ENCODE results near the gene CPM.
A peak's percentile ranks its signal among the peaks of the same experiment; 100 is the strongest.

CPM gene

GRCh38 chr12:68954811-68955210 lies 21.8 kb upstream of the CPM start:
- DNase-seq = no peak

GRCh38 chr12:68953536-68953935 lies 20.6 kb upstream of the CPM start:
- DNase-seq = no peak

- no peak for DNase-seq
These were observed 18.7 kb upstream of the CPM start for GRCh38 chr12:68951652-68952051.

- DNase-seq = no peak
These were observed 17.5 kb upstream of the CPM start for GRCh38 chr12:68950511-68950910.

GRCh38 chr12:68945255-68945654 lies 12.3 kb upstream of the CPM start:
- DNase-seq = no peak

- DNase-seq = no peak
These were observed 11.5 kb upstream of the CPM start for GRCh38 chr12:68944296-68945076.

- DNase-seq = no peak
These were observed 10.9 kb upstream of the CPM start for GRCh38 chr12:68943848-68944247.

- DNase-seq = no peak
These were observed 7.8 kb upstream of the CPM start for GRCh38 chr12:68940731-68941130.

- DNase-seq = no peak
These were observed 6.5 kb upstream of the CPM start for GRCh38 chr12:68939505-68939904.

GRCh38 chr12:68934392-68934791 lies 1.4 kb upstream of the CPM start:
- DNase-seq = no peak

GRCh38 chr12:68932128-68932960 lies 627 bp downstream of the CPM start:
- no peak for DNase-seq

GRCh38 chr12:68930178-68930577 lies 2.8 kb downstream of the CPM start:
- DNase-seq = no peak

GRCh38 chr12:68924546-68924945 lies 8.4 kb downstream of the CPM start:
- DNase-seq = no peak

GRCh38 chr12:68919581-68920239 lies 13.3 kb downstream of the CPM start:
- DNase-seq = peak; percentile 21

- no peak for DNase-seq
These were observed 14.0 kb downstream of the CPM start for GRCh38 chr12:68918960-68919359.

- no peak for DNase-seq
These were observed 17.9 kb downstream of the CPM start for GRCh38 chr12:68915055-68915454.

- no peak for DNase-seq
These were observed 19.3 kb downstream of the CPM start for GRCh38 chr12:68913682-68914081.

GRCh38 chr12:68912916-68913315 lies 20.1 kb downstream of the CPM start:
- DNase-seq = no peak

- no peak for DNase-seq
These were observed 21.7 kb downstream of the CPM start for GRCh38 chr12:68911197-68911718.

GRCh38 chr12:68910128-68910527 lies 22.8 kb downstream of the CPM start:
- no peak for DNase-seq

GRCh38 chr12:68908076-68908475 lies 24.9 kb downstream of the CPM start:
- no peak for DNase-seq

GRCh38 chr12:68905733-68906132 lies 27.2 kb downstream of the CPM start:
- DNase-seq = no peak

- no peak for DNase-seq
These were observed 28.5 kb downstream of the CPM start for GRCh38 chr12:68904351-68904962.
